Stimulated activated CD8-positive, alpha-beta memory T cell treated with anti-CD3 and anti-CD28 coated beads, Interleukin-2, amount 100 ng/mL, for 48 hours (primary cell): Measurements from ENCODE around the gene RFWD3.
"Not testable (repeated sequence)": the region's sequence is repeated elsewhere in the genome, so short reads cannot be mapped to it uniquely, and the experiment has no call there.

Experiments
- DNase-seq, 2 donors: peaks; one replicate each; pipeline ENCODE4 v3.0.0-alpha.2; 2020; ENCODE audit warnings: low read depth in 2 of 2

The RFWD3 gene, protein sequence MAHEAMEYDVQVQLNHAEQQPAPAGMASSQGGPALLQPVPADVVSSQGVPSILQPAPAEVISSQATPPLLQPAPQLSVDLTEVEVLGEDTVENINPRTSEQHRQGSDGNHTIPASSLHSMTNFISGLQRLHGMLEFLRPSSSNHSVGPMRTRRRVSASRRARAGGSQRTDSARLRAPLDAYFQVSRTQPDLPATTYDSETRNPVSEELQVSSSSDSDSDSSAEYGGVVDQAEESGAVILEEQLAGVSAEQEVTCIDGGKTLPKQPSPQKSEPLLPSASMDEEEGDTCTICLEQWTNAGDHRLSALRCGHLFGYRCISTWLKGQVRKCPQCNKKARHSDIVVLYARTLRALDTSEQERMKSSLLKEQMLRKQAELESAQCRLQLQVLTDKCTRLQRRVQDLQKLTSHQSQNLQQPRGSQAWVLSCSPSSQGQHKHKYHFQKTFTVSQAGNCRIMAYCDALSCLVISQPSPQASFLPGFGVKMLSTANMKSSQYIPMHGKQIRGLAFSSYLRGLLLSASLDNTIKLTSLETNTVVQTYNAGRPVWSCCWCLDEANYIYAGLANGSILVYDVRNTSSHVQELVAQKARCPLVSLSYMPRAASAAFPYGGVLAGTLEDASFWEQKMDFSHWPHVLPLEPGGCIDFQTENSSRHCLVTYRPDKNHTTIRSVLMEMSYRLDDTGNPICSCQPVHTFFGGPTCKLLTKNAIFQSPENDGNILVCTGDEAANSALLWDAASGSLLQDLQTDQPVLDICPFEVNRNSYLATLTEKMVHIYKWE

GRCh38 chr16:74666425-74667254 lies at the start of gene RFWD3:
Gene RFWD3 (minus strand): TSS chr16:74666877. CDS start chr16:74661449, 5,428 bp downstream.
- peak; percentile 88 to 90 for DNase-seq

DNA sequence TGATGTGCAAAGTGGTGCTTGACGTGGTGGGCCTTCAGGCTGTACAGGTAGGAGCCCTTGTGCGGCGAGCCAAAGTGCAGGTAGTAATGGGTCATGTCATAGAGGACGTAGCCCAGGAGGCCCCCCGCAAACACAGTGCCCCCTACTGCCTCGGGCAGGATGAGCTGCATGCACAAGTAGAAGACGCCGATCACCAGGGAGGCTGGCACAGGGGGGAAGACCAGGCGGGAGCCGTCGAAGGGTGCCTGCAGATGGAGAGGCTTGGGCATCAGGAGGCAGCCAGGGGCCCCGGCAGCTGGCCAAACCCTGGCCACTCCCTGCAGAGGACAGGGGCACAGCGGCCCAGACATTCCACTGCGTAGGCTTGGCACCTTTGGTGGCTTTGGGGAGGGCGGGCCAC lies 49.7 kb upstream of the RFWD3 start:
- no peak for DNase-seq

DNA sequence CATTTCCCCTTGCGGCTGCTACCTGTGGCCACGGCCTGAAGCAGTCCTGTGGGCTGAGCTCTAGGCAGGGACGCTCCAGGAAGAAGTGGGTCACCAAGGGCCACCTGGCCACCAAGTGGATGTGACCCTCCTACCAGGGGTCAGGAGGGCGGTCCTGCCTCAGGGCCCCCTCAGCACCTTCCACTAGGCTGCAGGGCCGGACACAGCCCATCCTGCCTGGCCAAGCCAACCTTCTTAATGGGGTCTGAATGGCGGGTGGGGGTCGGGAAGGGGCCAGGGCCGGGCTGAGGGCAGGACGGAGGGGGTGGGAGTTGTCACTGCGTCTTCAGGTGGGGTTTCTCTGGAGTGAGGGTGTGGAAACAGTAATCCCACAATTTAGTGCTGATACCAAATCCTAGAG lies 47.2 kb upstream of the RFWD3 start:
- no peak for DNase-seq

- no peak for DNase-seq
Measured at GRCh38 chr16:74713325-74713724, 46.6 kb upstream of the RFWD3 start.

DNA sequence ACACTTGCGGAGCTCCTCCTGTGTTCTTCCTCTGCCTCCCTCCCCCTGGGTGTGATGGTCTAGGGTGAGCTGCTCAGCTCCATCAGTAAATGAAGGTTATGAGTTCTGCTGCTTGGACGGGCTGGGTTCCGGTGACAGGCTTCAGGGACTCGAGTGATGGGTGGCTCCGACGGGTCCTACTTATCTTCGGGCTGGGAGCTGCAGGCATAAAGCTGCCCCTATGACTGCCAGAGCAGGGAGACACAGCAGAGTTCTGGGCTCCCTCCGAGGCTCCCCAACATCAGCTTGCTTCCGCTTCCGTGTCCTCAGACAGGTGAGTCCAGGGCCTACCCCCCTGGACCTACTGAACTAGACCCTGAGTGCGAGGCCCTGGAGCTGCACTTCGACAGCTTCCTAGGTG lies 45.3 kb upstream of the RFWD3 start:
- no peak for DNase-seq

DNA sequence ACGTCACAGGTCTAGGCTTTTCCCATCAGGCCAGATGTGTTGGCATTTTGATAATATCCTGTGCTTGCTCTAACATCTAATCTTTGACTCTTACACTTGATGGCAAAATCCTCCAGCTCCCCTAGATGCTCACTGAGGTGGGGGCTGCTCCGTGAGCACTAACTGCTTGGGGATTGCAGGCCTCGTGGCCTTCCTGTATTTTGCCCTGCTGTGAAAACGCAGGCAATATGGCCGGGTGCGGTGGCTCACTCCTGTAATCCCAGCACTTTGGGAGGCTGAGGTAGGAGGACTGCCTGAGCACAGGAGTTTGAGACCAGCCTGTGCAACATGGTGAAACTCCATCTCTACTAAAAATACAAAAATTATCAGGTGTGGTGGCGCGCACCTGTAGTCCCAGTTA lies 43.7 kb upstream of the RFWD3 start:
- no peak for DNase-seq

GRCh38 chr16:74709441-74709877 lies 42.8 kb upstream of the RFWD3 start:
- peak; percentile 65 to 68 for DNase-seq

GRCh38 chr16:74700438-74701225 lies 34.0 kb upstream of the RFWD3 start, which contains the start of gene MLKL:
Gene MLKL (minus strand): TSS chr16:74700862. CDS start chr16:74695757, 5,105 bp downstream.
- peak; percentile 39 to 49 for DNase-seq

GRCh38 chr16:74700116-74700437 lies 33.4 kb upstream of the RFWD3 start:
- peak; percentile 7 to 13 for DNase-seq

DNA sequence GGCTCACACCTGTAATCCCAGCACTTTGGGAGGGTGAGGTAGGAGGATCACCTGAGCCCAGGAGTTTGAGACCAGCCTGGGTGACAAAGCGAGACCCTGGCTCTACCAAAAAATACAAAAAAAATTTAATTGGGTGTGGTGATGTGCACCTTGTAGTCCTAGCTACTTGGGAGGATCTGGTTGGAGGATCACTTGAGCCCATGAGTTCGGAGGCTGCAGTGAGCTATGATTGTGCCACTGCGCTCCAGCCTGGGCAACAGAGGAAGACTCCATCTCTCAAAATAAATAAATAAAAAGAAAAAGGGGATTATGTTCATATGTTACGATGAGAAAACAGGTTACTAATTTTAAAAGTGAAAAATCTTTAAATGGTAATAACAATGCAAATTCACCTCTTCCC lies 33.0 kb upstream of the RFWD3 start:
- no peak for DNase-seq

- no peak for DNase-seq
Measured at GRCh38 chr16:74698222-74698621, 31.5 kb upstream of the RFWD3 start.

DNA sequence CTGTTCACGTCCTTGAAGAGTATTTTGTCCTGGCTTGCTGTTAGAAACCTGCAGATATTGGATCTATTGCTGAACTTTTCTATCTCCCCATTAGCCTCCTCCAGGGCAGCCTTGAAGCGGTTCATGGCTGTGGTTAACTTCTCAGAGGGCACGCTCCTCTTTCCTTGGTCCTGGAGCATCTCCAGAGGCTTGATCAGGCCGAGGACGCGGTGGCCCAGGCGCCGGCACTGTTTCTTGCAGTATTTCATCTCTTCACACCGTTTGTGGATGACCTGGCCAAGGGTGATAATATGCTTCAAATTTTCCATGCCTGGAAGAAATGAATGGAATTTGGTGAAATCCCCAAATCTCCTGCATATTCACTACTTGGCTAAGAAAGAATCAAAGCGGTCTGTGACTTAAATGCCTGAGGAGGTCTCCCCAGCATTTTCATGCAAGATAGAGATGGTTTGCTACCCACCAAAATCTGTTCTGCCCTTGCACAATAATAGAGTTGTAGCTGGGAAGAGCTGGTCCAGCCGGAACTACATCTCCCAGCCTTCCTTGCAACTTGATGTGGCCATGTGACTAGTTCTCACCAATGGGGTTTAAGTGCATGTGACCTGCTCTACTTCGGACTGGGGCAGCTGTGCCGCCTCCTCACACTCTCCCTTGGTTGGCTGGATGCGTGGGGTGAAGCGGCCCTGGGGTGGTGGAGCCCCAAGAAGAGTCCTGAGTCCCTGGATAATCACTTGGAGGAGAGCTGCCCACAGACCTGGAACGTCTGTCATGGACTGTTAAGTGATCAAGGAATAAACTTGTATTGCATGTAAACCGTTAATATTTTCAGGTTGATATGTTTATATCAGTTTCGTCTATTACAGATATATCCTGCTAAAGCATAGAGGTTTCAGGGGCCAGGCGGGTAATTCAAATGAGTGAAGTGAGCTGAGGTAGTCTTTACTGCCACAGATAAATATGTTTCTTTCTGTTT lies 29.1 kb upstream of the RFWD3 start:
- DNase-seq: peak; percentile 25 to 28

DNA sequence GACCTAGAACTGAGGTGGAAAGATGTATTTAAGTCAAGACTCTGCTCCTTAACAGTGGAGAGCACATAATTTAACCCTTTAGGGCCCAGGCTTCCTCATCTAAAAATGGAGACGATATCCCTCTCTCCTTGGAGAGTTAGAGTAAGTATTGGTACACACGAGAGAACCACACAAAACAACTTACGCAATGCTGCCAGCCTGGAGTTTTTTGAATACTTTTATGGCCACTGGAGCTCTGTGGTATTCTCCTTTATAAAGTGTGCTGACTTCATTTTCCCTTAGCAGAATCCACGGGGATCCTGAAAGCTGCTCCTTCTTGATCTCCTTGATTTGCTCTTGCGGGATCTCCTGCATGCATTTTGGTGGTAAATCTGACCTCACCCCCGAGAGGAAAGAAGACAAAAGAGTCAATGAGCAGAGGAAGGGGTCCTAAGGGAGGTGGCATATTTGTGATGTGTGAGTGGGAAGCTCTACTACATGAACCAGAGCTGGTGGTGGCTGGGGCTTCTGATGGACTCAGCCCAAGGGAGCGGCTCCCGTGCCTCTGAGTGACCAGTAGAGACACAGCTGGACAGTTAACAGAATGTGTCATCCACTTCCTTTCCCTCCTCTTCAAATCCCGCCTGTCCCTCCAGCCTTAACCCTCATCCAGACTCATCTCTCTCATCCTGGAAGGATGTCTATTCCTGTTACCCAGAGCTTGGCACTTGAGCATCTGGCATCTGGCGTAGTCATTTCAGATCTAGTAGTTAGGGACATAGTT lies 24.6 kb upstream of the RFWD3 start:
- DNase-seq: no peak

DNA sequence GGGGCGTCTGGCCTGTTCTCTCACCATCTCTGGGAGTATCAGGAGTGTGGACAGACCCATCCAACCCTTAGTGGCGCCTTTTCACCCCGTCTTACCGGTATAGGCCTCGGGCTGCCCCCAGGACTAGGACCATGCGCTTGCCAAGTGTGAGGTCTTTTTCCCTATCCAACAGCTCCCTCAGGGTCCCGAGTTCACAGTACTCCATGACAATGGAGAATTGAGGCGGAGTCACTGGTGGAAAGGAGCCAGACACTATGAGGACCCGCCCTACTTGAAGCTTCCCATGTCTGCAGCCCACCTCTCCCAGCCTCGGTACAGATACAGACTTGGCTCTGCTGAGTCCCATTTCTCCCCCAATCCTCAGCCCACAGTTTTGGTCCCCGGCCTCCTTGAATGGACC lies 15.9 kb upstream of the RFWD3 start:
- no peak for DNase-seq

GRCh38 chr16:74680681-74681080 lies 14.0 kb upstream of the RFWD3 start:
- DNase-seq: no peak

DNA sequence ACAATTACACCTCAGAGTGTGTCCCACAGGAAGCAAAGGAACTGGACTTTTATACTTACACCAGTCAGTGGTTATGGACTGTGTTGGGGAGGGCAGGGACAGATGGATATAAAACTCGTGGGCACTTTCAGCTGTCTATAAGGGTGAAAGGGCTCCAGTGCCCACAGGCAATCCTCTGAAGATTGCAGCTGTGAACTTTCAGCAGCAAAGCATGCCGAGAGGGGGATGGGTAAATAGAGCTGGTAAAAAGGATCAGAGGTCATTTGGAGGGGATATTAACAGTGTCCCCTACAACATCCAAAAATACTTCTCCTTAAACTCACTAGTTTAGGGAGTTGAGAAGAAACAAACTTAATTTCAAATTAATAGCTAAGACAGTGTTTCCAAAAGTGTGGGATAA lies 13.3 kb upstream of the RFWD3 start:
- DNase-seq: no peak

DNA sequence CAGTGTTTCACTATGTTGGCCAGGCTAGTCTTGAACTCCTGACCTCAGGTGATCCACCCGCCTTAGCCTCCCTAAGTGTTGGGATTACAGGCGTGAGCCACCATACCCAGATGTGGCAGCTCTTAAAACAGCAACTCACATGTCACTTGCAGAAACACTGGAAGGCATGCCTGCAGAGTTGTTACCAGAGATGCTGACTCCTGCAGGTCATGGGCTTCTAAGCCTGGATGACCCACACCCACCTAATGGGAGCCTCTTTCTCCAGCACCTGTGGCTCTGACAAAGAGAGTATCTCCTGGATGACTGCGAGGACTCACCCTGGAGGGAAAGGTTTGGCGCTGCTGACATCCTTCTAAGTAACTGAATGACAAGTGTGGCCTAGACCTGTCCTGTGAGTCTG lies 11.2 kb upstream of the RFWD3 start:
- no peak for DNase-seq

DNA sequence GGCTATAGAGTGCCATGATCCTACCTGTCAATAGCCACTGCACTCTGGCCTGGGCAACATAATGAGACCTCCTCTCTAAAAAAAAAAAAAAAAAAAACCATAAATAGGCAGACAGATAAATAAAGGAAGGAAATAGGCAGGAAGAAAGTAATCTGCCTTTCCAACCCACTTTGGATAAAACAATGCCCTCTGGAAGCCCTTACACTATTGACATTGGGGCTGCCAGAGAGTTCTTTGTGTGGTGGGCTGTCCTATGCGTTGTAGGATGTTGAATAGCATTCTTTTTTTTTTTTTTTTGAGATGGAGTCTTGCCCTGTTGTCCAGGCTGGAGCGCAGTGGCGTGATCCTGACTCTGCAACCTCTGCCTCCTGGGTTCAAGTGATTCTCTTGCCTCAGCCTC lies 7.2 kb upstream of the RFWD3 start:
- no peak for DNase-seq

GRCh38 chr16:74668877-74669276 lies 2.2 kb upstream of the RFWD3 start:
- DNase-seq: not testable (repeated sequence)
